SHP77 (cell line): Measurements from ENCODE around the gene ANKRD16.
"Not testable (repeated sequence)": the region's sequence is repeated elsewhere in the genome, so short reads cannot be mapped to it uniquely, and the experiment has no call there.

Source experiments
- DNase-seq, 2 experiments: peaks; one replicate each; lab custom pipeline; 2025; lab: John Stamatoyannopoulos, UW

ANKRD16 gene

GRCh38 chr10:5876181-5876768, 13.4 kb downstream of the ANKRD16 start:
- DNase-seq: no peak

- peak; percentile 26 for DNase-seq
Measured at GRCh38 chr10:5873515-5873995, 16.1 kb downstream of the ANKRD16 start.

GRCh38 chr10:5871596-5871995, 18.1 kb downstream of the ANKRD16 start:
- DNase-seq: no peak

- no peak for DNase-seq
Measured at GRCh38 chr10:5869156-5869555, 20.5 kb downstream of the ANKRD16 start.

GRCh38 chr10:5868383-5868782, 21.3 kb downstream of the ANKRD16 start:
- DNase-seq: not testable (repeated sequence)

- not testable (repeated sequence) for DNase-seq
Measured at GRCh38 chr10:5867091-5867615, 22.5 kb downstream of the ANKRD16 start.

GRCh38 chr10:5866451-5867081, 23.1 kb downstream of the ANKRD16 start:
- DNase-seq: not testable (repeated sequence)

- DNase-seq: not testable (repeated sequence)
Measured at GRCh38 chr10:5862981-5863685, 26.6 kb downstream of the ANKRD16 start.

- DNase-seq: no peak
Measured at GRCh38 chr10:5862360-5862961, 27.2 kb downstream of the ANKRD16 start.

GRCh38 chr10:5860066-5860465, 29.6 kb downstream of the ANKRD16 start:
- DNase-seq: no peak

- DNase-seq: no peak
Measured at GRCh38 chr10:5858811-5859210, 30.9 kb downstream of the ANKRD16 start.

- DNase-seq: no peak
Measured at GRCh38 chr10:5856701-5857004, 33.0 kb downstream of the ANKRD16 start.

- no peak for DNase-seq
Measured at GRCh38 chr10:5855979-5856700, 33.6 kb downstream of the ANKRD16 start.

GRCh38 chr10:5854131-5854475, 35.6 kb downstream of the ANKRD16 start:
- no peak for DNase-seq

GRCh38 chr10:5846667-5847066, 43.0 kb downstream of the ANKRD16 start:
- DNase-seq: not testable (repeated sequence)

GRCh38 chr10:5844345-5845055, 45.2 kb downstream of the ANKRD16 start:
- no peak for DNase-seq

- no peak for DNase-seq
Measured at GRCh38 chr10:5843686-5844344, 45.9 kb downstream of the ANKRD16 start.

- no peak for DNase-seq
Measured at GRCh38 chr10:5841965-5842364, 47.7 kb downstream of the ANKRD16 start.

GRCh38 chr10:5840314-5841307, 49.1 kb downstream of the ANKRD16 start:
- DNase-seq: no peak

- DNase-seq: not testable (repeated sequence)
Measured at GRCh38 chr10:5836181-5836580, 53.5 kb downstream of the ANKRD16 start.
